Natural killer cell treated with Interleukin-12 subunit alpha and Interleukin-12 subunit beta and Interleukin-15 and Interleukin-18, amount 100 ng/mL, for 72 hours (primary cell): ENCODE results near the gene CNDP1. TPM values are rescaled to one million over a fixed set of nuclear protein-coding genes. Genes with fewer than 3 reads are reported as not detected.
"Not testable (repeated sequence)": the region's sequence is repeated elsewhere in the genome, so short reads cannot be mapped to it uniquely, and the experiment has no call there.

ENCODE experiments used
- ATAC-seq, 2 donors: fragments of 150-1000 bp; cut with Tn5 transposase in 1 of 2; sonication (Bioruptor Pico), chemical (Tn5 transposase) in 1 of 2; 2 replicates each; pipeline ENCODE4 v1.10.0; 2021
- DNase-seq: peaks from one replicate; pipeline ENCODE4 v3.0.0; 2022; ENCODE audit warnings: low spot score
- H3K27ac Mint-ChIP-seq, 2 donors: 1 replicate in 1 of 2; 2 replicates in 1 of 2; pipeline ENCODE4 v1.8.0; 2022; ENCODE audit warnings: mixed read lengths in 2 of 2, mild to moderate bottlenecking in 1 of 2, moderate library complexity in 1 of 2
- H3K27me3 Mint-ChIP-seq, 2 donors: 1 replicate in 1 of 2; 2 replicates in 1 of 2; pipeline ENCODE4 v1.8.0; 2022; ENCODE audit warnings: mixed read lengths in 2 of 2
- H3K36me3 Mint-ChIP-seq: one replicate; pipeline ENCODE4 v1.8.0; 2022; ENCODE audit warnings: mixed read lengths
- H3K4me1 Mint-ChIP-seq, 2 donors: 1 replicate in 1 of 2; 2 replicates in 1 of 2; pipeline ENCODE4 v1.8.0; 2022; ENCODE audit warnings: low read depth in 2 of 2, mixed read lengths in 2 of 2, mild to moderate bottlenecking in 1 of 2
- H3K4me3 Mint-ChIP-seq: one replicate; pipeline ENCODE4 v1.8.0; 2022; ENCODE audit warnings: mixed read lengths
- H3K9me3 Mint-ChIP-seq: 2 replicates; pipeline ENCODE4 v1.8.0; 2022; ENCODE audit warnings: mixed read lengths
- total RNA-seq, 2 donors: library from RNA; stranded (reverse); gene quantifications; one replicate each; pipeline ENCODE4 v1.2.3, GENCODE V29; 2022

Gene CNDP1
- total RNA-seq, 2 donors from 2014 or later: 0.57 TPM; not detected in 1

- H3K4me3 Mint-ChIP-seq: peak overlapping the region; percentile 85
- peaks cover 12% of the 10 kb centered on the region for H3K36me3 Mint-ChIP-seq
- no peaks in the 10 kb centered on the region for H3K27me3 Mint-ChIP-seq
- peak; percentile 87 for DNase-seq
- ATAC-seq: peak; percentile 56 to 66
- peaks cover 47 to 57% of the 10 kb centered on the region in 2 donors for H3K4me1 Mint-ChIP-seq
- H3K27ac Mint-ChIP-seq: peak overlapping the region; percentile 93 to 96
- H3K9me3 Mint-ChIP-seq: no peaks in the 10 kb centered on the region
Measured at GRCh38 chr18:74498712-74499627, 35.3 kb upstream of the CNDP1 start.

GRCh38 chr18:74499633-74500032, 34.7 kb upstream of the CNDP1 start:
- Mint-ChIP-seq H3K4me3 (peak overlapping the region; percentile 85), H3K27ac (peak overlapping the region; percentile 93 to 96), H3K4me1 (peaks cover 47 to 57% of the 10 kb centered on the region in 2 donors), H3K9me3 (no peaks in the 10 kb centered on the region), H3K27me3 (no peaks in the 10 kb centered on the region), H3K36me3 (peaks cover 12% of the 10 kb centered on the region)
- ATAC-seq: peak in 1 of 2 donors; percentile 47
- DNase-seq: no peak

- Mint-ChIP-seq H3K27ac (peak overlapping the region; percentile 93 to 96), H3K9me3 (no peaks in the 10 kb centered on the region), H3K27me3 (no peaks in the 10 kb centered on the region), H3K4me3 (peak overlapping the region; percentile 85), H3K4me1 (peaks cover 47 to 57% of the 10 kb centered on the region in 2 donors), H3K36me3 (peaks cover 12% of the 10 kb centered on the region)
- no peak for DNase-seq
- ATAC-seq: no peak
Measured at GRCh38 chr18:74500372-74500771, 33.9 kb upstream of the CNDP1 start.

GRCh38 chr18:74500774-74501173, 33.5 kb upstream of the CNDP1 start:
- Mint-ChIP-seq H3K36me3 (peaks cover 12% of the 10 kb centered on the region), H3K4me1 (peaks cover 45 to 53% of the 10 kb centered on the region in 2 donors), H3K4me3 (peak overlapping the region; percentile 85), H3K27ac (peak overlapping the region; percentile 93 to 96)
- not testable (repeated sequence) for ATAC-seq, H3K9me3 Mint-ChIP-seq, DNase-seq, H3K27me3 Mint-ChIP-seq

GRCh38 chr18:74501386-74501785, 32.9 kb upstream of the CNDP1 start:
- Mint-ChIP-seq H3K4me3 (peak overlapping the region; percentile 85), H3K27ac (peak overlapping the region; percentile 93 to 96), H3K9me3 (no peaks in the 10 kb centered on the region), H3K4me1 (peaks cover 43 to 49% of the 10 kb centered on the region in 2 donors), H3K36me3 (peaks cover 12% of the 10 kb centered on the region), H3K27me3 (no peaks in the 10 kb centered on the region)
- ATAC-seq: no peak
- DNase-seq: no peak

- H3K36me3 Mint-ChIP-seq: peaks cover 25% of the 10 kb centered on the region
- DNase-seq: no peak
- ATAC-seq: no peak
- no peaks in the 10 kb centered on the region for H3K27me3 Mint-ChIP-seq
- no peak overlapping the region for H3K27ac Mint-ChIP-seq
- H3K9me3 Mint-ChIP-seq: no peaks in the 10 kb centered on the region
- H3K4me1 Mint-ChIP-seq: peaks cover 40 to 43% of the 10 kb centered on the region in 2 donors
- no peak overlapping the region for H3K4me3 Mint-ChIP-seq
Measured at GRCh38 chr18:74503137-74503536, 31.2 kb upstream of the CNDP1 start.

- Mint-ChIP-seq H3K9me3 (no peaks in the 10 kb centered on the region), H3K4me3 (no peak overlapping the region), H3K27ac (no peak overlapping the region), H3K36me3 (peaks cover 25% of the 10 kb centered on the region), H3K4me1 (peaks cover 16 to 24% of the 10 kb centered on the region in 2 donors), H3K27me3 (no peaks in the 10 kb centered on the region)
- no peak for ATAC-seq
- DNase-seq: no peak
Measured at GRCh38 chr18:74505776-74506175, 28.5 kb upstream of the CNDP1 start.

- peaks cover 19% of the 10 kb centered on the region for H3K36me3 Mint-ChIP-seq
- H3K27ac Mint-ChIP-seq: peak overlapping the region in 1 of 2 donors; percentile 32
- H3K9me3 Mint-ChIP-seq: no peaks in the 10 kb centered on the region
- H3K27me3 Mint-ChIP-seq: no peaks in the 10 kb centered on the region
- H3K4me3 Mint-ChIP-seq: no peak overlapping the region
- ATAC-seq: no peak
- peaks cover 11 to 20% of the 10 kb centered on the region in 2 donors for H3K4me1 Mint-ChIP-seq
- no peak for DNase-seq
Measured at GRCh38 chr18:74506448-74507084, 27.7 kb upstream of the CNDP1 start.

GRCh38 chr18:74507097-74507881, 27.0 kb upstream of the CNDP1 start:
- H3K27me3 Mint-ChIP-seq: no peaks in the 10 kb centered on the region
- peak in 1 of 2 donors; percentile 43 for ATAC-seq
- H3K27ac Mint-ChIP-seq: peak overlapping the region in 1 of 2 donors; percentile 13
- H3K4me1 Mint-ChIP-seq: peaks cover 11 to 19% of the 10 kb centered on the region in 2 donors
- no peak overlapping the region for H3K4me3 Mint-ChIP-seq
- peaks cover 20% of the 10 kb centered on the region for H3K36me3 Mint-ChIP-seq
- DNase-seq: no peak
- no peaks in the 10 kb centered on the region for H3K9me3 Mint-ChIP-seq

GRCh38 chr18:74507927-74508326, 26.4 kb upstream of the CNDP1 start:
- no peaks in the 10 kb centered on the region for H3K27me3 Mint-ChIP-seq
- H3K4me1 Mint-ChIP-seq: peaks cover 11 to 22% of the 10 kb centered on the region in 2 donors
- H3K4me3 Mint-ChIP-seq: no peak overlapping the region
- no peak for DNase-seq
- H3K9me3 Mint-ChIP-seq: no peaks in the 10 kb centered on the region
- peaks cover 26% of the 10 kb centered on the region for H3K36me3 Mint-ChIP-seq
- H3K27ac Mint-ChIP-seq: peak overlapping the region in 1 of 2 donors; percentile 13
- no peak for ATAC-seq

- H3K4me3 Mint-ChIP-seq: no peak overlapping the region
- H3K27me3 Mint-ChIP-seq: no peaks in the 10 kb centered on the region
- H3K27ac Mint-ChIP-seq: peak overlapping the region in 1 of 2 donors; percentile 13
- H3K9me3 Mint-ChIP-seq: no peaks in the 10 kb centered on the region
- H3K36me3 Mint-ChIP-seq: peaks cover 22% of the 10 kb centered on the region
- DNase-seq (no peak), ATAC-seq (no peak)
- H3K4me1 Mint-ChIP-seq: peaks cover 6 to 21% of the 10 kb centered on the region in 2 donors
Measured at GRCh38 chr18:74508366-74508765, 25.9 kb upstream of the CNDP1 start.

- Mint-ChIP-seq H3K27ac (peak overlapping the region in 1 of 2 donors; percentile 13), H3K4me1 (peaks cover 5 to 23% of the 10 kb centered on the region in 2 donors), H3K27me3 (no peaks in the 10 kb centered on the region), H3K9me3 (no peaks in the 10 kb centered on the region), H3K36me3 (peaks cover 20% of the 10 kb centered on the region), H3K4me3 (no peak overlapping the region)
- no peak for ATAC-seq
- no peak for DNase-seq
Measured at GRCh38 chr18:74508821-74509225, 25.5 kb upstream of the CNDP1 start.
